Epidermal melanocyte (primary cell): Measurements from ENCODE around the gene TEAD1.

Experiments used
- DNase-seq: peaks from one replicate; pipeline ENCODE4 v3.0.0; 2011; ENCODE audit warnings: low spot score; ENCODE audit not compliant: insufficient read length

The TEAD1 gene

GRCh38 chr11:12666915-12667314, 7.3 kb upstream of the TEAD1 start:
- DNase-seq, result no peak

- no peak for DNase-seq
These were observed 6.6 kb upstream of the TEAD1 start for GRCh38 chr11:12667646-12668045.

GRCh38 chr11:12668166-12668565, 6.1 kb upstream of the TEAD1 start:
- no peak for DNase-seq

- DNase-seq, result no peak
These were observed 4.3 kb upstream of the TEAD1 start for GRCh38 chr11:12669930-12670329.

- DNase-seq, result no peak
These were observed 2.9 kb upstream of the TEAD1 start for GRCh38 chr11:12671370-12671769.

GRCh38 chr11:12673601-12673923, 659 bp upstream of the TEAD1 start:
- no peak for DNase-seq

GRCh38 chr11:12674571-12674935, 332 bp downstream of the TEAD1 start:
- DNase-seq, result no peak

- no peak for DNase-seq
These were observed 895 bp downstream of the TEAD1 start for GRCh38 chr11:12674936-12675696.

- DNase-seq, result no peak
These were observed 1.9 kb downstream of the TEAD1 start for GRCh38 chr11:12675951-12676711.

GRCh38 chr11:12677131-12677530, 2.9 kb downstream of the TEAD1 start:
- no peak for DNase-seq

GRCh38 chr11:12678092-12678491, 3.9 kb downstream of the TEAD1 start:
- DNase-seq, result no peak

GRCh38 chr11:12678991-12679390, 4.8 kb downstream of the TEAD1 start:
- no peak for DNase-seq

- DNase-seq, result no peak
These were observed 5.2 kb downstream of the TEAD1 start for GRCh38 chr11:12679471-12679870.

- peak; percentile 71 for DNase-seq
These were observed 6.2 kb downstream of the TEAD1 start for GRCh38 chr11:12680246-12680939.

GRCh38 chr11:12680940-12681258, 6.7 kb downstream of the TEAD1 start:
- no peak for DNase-seq

GRCh38 chr11:12681466-12681865, 7.2 kb downstream of the TEAD1 start:
- DNase-seq, result no peak

GRCh38 chr11:12682288-12682687, 8.1 kb downstream of the TEAD1 start:
- DNase-seq, result no peak

GRCh38 chr11:12682737-12683500, 8.7 kb downstream of the TEAD1 start:
- DNase-seq, result no peak

- DNase-seq, result no peak
These were observed 9.7 kb downstream of the TEAD1 start for GRCh38 chr11:12683874-12684273.

GRCh38 chr11:12684315-12684714, 10.1 kb downstream of the TEAD1 start:
- DNase-seq, result no peak

GRCh38 chr11:12684816-12685215, 10.6 kb downstream of the TEAD1 start:
- DNase-seq, result no peak

- no peak for DNase-seq
These were observed 11.0 kb downstream of the TEAD1 start for GRCh38 chr11:12685229-12685628.
